HFFc6 (cell line): Measurements from ENCODE around the gene TASOR. TPM values are rescaled to one million over a fixed set of nuclear protein-coding genes. Genes with fewer than 3 reads are reported as not detected.

Source experiments
- DNase-seq: peaks from one replicate; pipeline ENCODE4 v3.0.0-alpha.2; 2018
- H3K27ac Mint-ChIP-seq: 2 replicates; pipeline ENCODE4 v1.8.0; 2020; ENCODE audit warnings: mild to moderate bottlenecking, mixed read lengths
- H3K27me3 Mint-ChIP-seq: 2 replicates; pipeline ENCODE4 v1.8.0; 2021; ENCODE audit warnings: mild to moderate bottlenecking, moderate library complexity, mixed read lengths; ENCODE audit not compliant: insufficient read depth
- H3K36me3 Mint-ChIP-seq: 2 replicates; pipeline ENCODE4 v1.8.0; 2021; ENCODE audit warnings: low read depth, mixed read lengths
- H3K4me1 Mint-ChIP-seq: 2 replicates; pipeline ENCODE4 v1.8.0; 2020; ENCODE audit warnings: low read depth, mixed read lengths
- H3K4me3 Mint-ChIP-seq: 2 replicates; pipeline ENCODE4 v1.8.0; 2020; ENCODE audit warnings: mild to moderate bottlenecking, moderate library complexity, mixed read lengths
- H3K9me3 Mint-ChIP-seq: 2 replicates; pipeline ENCODE4 v1.8.0; 2020; ENCODE audit warnings: mild to moderate bottlenecking, mixed read lengths
- total RNA-seq, 6 experiments: library from RNA; stranded (reverse); fragmentation: NEBNext Ultra II Directional; extraction: Animal tissue kit (Norgen Biotek cat#: 25700); gene quantifications; 2 replicates in 1 of 6; 3 replicates in 5 of 6; pipeline ENCODE4 v1.2.3, GENCODE V29; 2021
- TF ChIP-seq, protein P1 (sequence below): fragments of 200-600 bp; sonication (generic); IDR thresholded peaks from 2 replicates; pipeline ENCODE4 v1.5.0; 2021; ENCODE audit warnings: antibody characterized with exemption, mild to moderate bottlenecking

The TASOR gene
- total RNA-seq, 6 experiments from 2014 or later = 44.1 to 52.9 (median 47.6) TPM

DNA sequence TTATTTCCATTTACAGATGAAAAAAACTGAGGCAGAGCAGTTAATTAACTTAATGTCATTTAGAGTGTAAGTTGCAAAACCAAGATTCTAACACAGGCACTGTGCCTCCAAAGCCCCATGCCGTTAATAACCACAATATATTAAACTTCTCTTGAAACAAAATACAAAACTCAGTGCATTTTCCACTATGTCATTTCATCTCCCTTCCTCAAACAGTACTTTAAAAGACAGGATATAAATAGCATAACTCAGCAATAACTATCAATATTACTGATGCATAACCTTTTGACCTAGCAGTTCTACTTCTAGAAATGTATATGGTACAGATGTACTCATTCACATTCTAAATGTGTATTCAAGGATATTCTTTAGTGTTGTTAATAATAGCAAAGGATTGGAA lies 5.1 kb upstream of the TASOR start:
- TF ChIP-seq, protein P1, sequence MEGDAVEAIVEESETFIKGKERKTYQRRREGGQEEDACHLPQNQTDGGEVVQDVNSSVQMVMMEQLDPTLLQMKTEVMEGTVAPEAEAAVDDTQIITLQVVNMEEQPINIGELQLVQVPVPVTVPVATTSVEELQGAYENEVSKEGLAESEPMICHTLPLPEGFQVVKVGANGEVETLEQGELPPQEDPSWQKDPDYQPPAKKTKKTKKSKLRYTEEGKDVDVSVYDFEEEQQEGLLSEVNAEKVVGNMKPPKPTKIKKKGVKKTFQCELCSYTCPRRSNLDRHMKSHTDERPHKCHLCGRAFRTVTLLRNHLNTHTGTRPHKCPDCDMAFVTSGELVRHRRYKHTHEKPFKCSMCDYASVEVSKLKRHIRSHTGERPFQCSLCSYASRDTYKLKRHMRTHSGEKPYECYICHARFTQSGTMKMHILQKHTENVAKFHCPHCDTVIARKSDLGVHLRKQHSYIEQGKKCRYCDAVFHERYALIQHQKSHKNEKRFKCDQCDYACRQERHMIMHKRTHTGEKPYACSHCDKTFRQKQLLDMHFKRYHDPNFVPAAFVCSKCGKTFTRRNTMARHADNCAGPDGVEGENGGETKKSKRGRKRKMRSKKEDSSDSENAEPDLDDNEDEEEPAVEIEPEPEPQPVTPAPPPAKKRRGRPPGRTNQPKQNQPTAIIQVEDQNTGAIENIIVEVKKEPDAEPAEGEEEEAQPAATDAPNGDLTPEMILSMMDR = no peak
- H3K27ac Mint-ChIP-seq = no peak overlapping the region
- H3K9me3 Mint-ChIP-seq = peaks cover 10% of the 10 kb centered on the region
- no peak overlapping the region for H3K4me3 Mint-ChIP-seq
- H3K4me1 Mint-ChIP-seq = peaks cover 6% of the 10 kb centered on the region; the same call in 1 of the 2 replicates
- DNase-seq = no peak
- no peaks in the 10 kb centered on the region for H3K27me3 Mint-ChIP-seq
- H3K36me3 Mint-ChIP-seq = peaks cover 12% of the 10 kb centered on the region

DNA sequence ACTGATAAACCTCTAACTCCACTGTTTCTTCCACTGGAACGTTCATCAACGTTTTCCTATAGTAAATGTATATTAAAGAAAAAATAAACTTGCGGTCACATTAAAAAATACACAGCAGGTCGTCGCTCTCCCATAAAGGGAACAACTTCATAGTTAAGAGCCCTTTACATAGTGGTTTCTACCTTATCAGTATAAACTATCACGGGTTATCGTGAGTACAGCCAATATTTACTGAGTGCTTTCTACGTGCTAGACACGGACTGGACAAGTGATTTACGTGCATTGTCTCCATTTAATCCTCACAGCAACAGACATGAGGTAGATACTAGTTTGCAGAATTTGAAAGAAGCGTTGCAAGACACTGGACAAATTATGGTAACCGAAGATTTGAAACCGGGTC lies 964 bp upstream of the TASOR start:
- no peak overlapping the region; the same call in 1 of the 2 replicates for H3K27ac Mint-ChIP-seq
- H3K4me3 Mint-ChIP-seq = peak overlapping the region; percentile 23; the same call in 1 of the 2 replicates
- peaks cover 10% of the 10 kb centered on the region for H3K9me3 Mint-ChIP-seq
- H3K27me3 Mint-ChIP-seq = no peaks in the 10 kb centered on the region; the same call in 1 of the 2 replicates
- peaks cover 35% of the 10 kb centered on the region for H3K36me3 Mint-ChIP-seq
- TF ChIP-seq, protein P1 = no peak
- peaks cover 30% of the 10 kb centered on the region for H3K4me1 Mint-ChIP-seq
- no peak for DNase-seq

DNA sequence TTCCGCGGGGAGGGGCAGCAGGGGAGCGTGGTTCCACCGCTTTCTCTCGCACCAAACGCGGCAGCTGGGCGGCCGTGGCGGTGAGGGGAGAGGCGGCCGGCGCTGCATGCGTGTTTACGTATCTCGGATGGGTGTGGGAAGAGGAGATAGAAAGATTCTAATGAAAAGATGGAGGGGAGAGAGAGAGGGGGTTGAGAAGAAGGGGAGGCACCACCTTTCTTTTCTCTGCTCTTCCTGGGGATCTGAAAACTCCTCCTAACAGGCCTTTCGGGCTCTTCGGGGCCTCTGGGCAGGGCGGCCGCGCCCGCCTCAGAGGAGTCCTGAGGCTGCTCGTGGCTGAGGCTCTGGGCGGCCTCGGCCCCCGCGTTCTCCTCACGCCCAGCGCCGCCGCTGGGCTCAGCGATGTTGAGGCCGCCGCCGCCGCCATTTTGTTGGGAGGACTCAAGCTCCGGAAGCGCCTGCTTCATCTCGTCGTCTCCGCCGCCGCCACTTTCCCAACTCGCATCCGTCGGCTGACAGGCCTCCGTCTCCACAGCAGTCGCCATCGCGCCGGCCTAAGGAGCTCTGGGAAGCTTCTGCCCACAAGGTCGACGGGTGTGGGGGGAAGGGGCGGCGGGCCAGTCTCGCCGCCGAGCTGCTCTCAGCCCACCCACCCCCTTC lies 473 bp downstream of the TASOR start:
- H3K4me3 Mint-ChIP-seq = peak overlapping the region; percentile 90
- peak overlapping the region; percentile 95 for H3K27ac Mint-ChIP-seq
- peaks cover 39% of the 10 kb centered on the region for H3K4me1 Mint-ChIP-seq
- peaks cover 10% of the 10 kb centered on the region for H3K9me3 Mint-ChIP-seq
- peak; percentile 54 for DNase-seq
- H3K27me3 Mint-ChIP-seq = no peaks in the 10 kb centered on the region; the same call in 1 of the 2 replicates
- peaks cover 46% of the 10 kb centered on the region for H3K36me3 Mint-ChIP-seq
- TF ChIP-seq, protein P1 = peak; percentile 27; the same call in 1 of the 2 replicates

DNA sequence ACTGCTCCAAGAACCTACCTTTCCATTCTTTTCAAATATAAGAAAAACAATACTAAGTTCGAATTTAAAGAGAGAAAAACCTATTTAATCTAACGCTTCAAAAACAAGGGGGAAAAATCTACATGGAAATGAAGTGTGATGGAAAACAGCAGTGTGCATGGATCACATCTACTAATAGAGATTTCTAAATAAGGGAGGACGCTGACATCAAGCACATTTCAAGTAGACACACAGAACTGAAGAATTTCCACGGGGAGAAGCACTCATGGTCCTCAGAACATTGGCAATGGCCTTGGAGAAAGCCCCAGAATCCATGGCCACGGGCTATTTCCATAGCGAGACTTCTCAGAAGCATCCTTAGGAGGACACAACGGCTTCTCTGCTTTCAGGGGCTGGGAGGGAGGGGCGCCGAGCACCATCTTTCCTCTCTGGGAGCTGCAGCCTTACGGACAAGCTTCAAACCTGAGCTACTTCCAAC lies 1.0 kb downstream of the TASOR start:
- Mint-ChIP-seq H3K27ac (peak overlapping the region; percentile 95), H3K27me3 (no peaks in the 10 kb centered on the region; the same call in 1 of the 2 replicates), H3K9me3 (peaks cover 10% of the 10 kb centered on the region), H3K4me1 (peaks cover 44% of the 10 kb centered on the region), H3K4me3 (peak overlapping the region; percentile 90), H3K36me3 (peaks cover 52% of the 10 kb centered on the region)
- no peak for DNase-seq
- TF ChIP-seq, protein P1 = no peak

DNA sequence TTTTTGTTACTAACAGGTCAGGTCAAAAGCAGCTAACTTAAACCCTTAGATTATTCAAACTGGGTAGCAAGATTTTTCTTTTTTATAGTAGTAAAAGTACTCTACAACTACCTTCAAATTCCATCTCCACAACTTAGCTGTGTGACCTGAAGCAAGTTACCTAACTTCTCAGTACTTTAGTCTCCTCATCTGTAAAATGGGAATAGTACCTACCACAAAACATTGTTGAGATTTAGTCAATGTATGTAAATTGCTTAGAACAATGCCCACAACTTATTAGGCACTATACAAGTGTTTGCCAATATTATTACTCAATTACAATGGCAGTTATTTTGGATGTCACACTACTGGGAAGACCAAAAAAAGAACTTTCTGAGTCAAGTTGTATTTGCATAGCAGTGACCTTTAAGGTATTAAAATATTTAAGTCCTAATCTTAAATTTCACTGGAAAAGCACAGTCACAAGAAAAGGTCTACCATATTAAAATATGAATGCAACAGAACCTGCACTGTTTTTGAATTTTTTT lies 2.9 kb downstream of the TASOR start:
- DNase-seq = no peak
- TF ChIP-seq, protein P1 = no peak
- peaks cover 53% of the 10 kb centered on the region for H3K36me3 Mint-ChIP-seq
- 0 out of 2 replicates have a peak overlapping the region, but pooled peaks have one; percentile 7 for H3K4me3 Mint-ChIP-seq
- H3K27ac Mint-ChIP-seq = no peak overlapping the region
- peaks cover 44% of the 10 kb centered on the region for H3K4me1 Mint-ChIP-seq
- H3K27me3 Mint-ChIP-seq = no peaks in the 10 kb centered on the region; the same call in 1 of the 2 replicates
- H3K9me3 Mint-ChIP-seq = peaks cover 10% of the 10 kb centered on the region
